ENCODE results near the gene FMNL2. TPM values are rescaled to one million over a fixed set of nuclear protein-coding genes. Genes with fewer than 3 reads are reported as not detected.
A peak's percentile ranks its signal among the peaks of the same experiment; 100 is the strongest.

FMNL2 gene
- total and polyA plus RNA-seq, 2 experiments from 2014 or later = 5.1 to 11.7 TPM

- no peaks in the 10 kb centered on the region for H3K36me3 ChIP-seq
- H3K4me1 ChIP-seq (ENCODE audit: low read depth) = peaks cover 8% of the 10 kb centered on the region
- H3K4me3 ChIP-seq = no peak overlapping the region
- H3K27ac ChIP-seq = no peak overlapping the region
- H3K27me3 ChIP-seq = no peaks in the 10 kb centered on the region
- TF ChIP-seq CTCF (IDR thresholded peaks at IDR 0.05; ENCODE audit: low read depth, low read length) = no peak
- no peak for DNase-seq (ENCODE audit: low read depth in 1 of 2, low spot score in 1 of 2)
- H3K9me3 ChIP-seq (ENCODE audit: low read depth) = no peaks in the 10 kb centered on the region
Measured at GRCh38 chr2:152509772-152510491, 175.0 kb downstream of the FMNL2 start.

GRCh38 chr2:152510621-152511020 is 175.6 kb downstream of the FMNL2 start:
- Histone ChIP-seq H3K36me3 (no peaks in the 10 kb centered on the region), H3K27ac (no peak overlapping the region), H3K27me3 (no peaks in the 10 kb centered on the region), H3K9me3 (ENCODE audit: low read depth) (no peaks in the 10 kb centered on the region), H3K4me3 (no peak overlapping the region), H3K4me1 (ENCODE audit: low read depth) (peaks cover 2% of the 10 kb centered on the region)
- no peak for TF ChIP-seq CTCF (IDR thresholded peaks at IDR 0.05; ENCODE audit: low read depth, low read length)
- no peak for DNase-seq (ENCODE audit: low read depth in 1 of 2, low spot score in 1 of 2)

GRCh38 chr2:152511981-152512380 is 177.0 kb downstream of the FMNL2 start:
- Histone ChIP-seq H3K4me1 (ENCODE audit: low read depth) (no peaks in the 10 kb centered on the region), H3K36me3 (no peaks in the 10 kb centered on the region), H3K9me3 (ENCODE audit: low read depth) (no peaks in the 10 kb centered on the region), H3K27ac (no peak overlapping the region), H3K4me3 (no peak overlapping the region), H3K27me3 (no peaks in the 10 kb centered on the region)
- no peak for TF ChIP-seq CTCF (IDR thresholded peaks at IDR 0.05; ENCODE audit: low read depth, low read length)
- DNase-seq (ENCODE audit: low read depth in 1 of 2, low spot score in 1 of 2) = no peak

- H3K36me3 ChIP-seq = no peaks in the 10 kb centered on the region
- DNase-seq (ENCODE audit: low read depth in 1 of 2, low spot score in 1 of 2) = no peak
- H3K4me1 ChIP-seq (ENCODE audit: low read depth) = peaks cover 3% of the 10 kb centered on the region
- TF ChIP-seq CTCF (IDR thresholded peaks at IDR 0.05; ENCODE audit: low read depth, low read length) = no peak
- H3K27me3 ChIP-seq = no peaks in the 10 kb centered on the region
- no peak overlapping the region for H3K27ac ChIP-seq
- H3K4me3 ChIP-seq = no peak overlapping the region
- no peaks in the 10 kb centered on the region for H3K9me3 ChIP-seq (ENCODE audit: low read depth)
Measured at GRCh38 chr2:152513029-152513428, 178.1 kb downstream of the FMNL2 start.

GRCh38 chr2:152513681-152514080 is 178.7 kb downstream of the FMNL2 start:
- no peaks in the 10 kb centered on the region for H3K27me3 ChIP-seq
- TF ChIP-seq CTCF (IDR thresholded peaks at IDR 0.05; ENCODE audit: low read depth, low read length) = no peak
- peaks cover 10% of the 10 kb centered on the region for H3K4me1 ChIP-seq (ENCODE audit: low read depth)
- H3K9me3 ChIP-seq (ENCODE audit: low read depth) = no peaks in the 10 kb centered on the region
- DNase-seq (ENCODE audit: low read depth in 1 of 2, low spot score in 1 of 2) = peak in 1 of 2 donors; percentile 24
- H3K27ac ChIP-seq = no peak overlapping the region
- no peaks in the 10 kb centered on the region for H3K36me3 ChIP-seq
- H3K4me3 ChIP-seq = no peak overlapping the region

Data from cardiac muscle cell (in vitro differentiated cells and primary cell).